SIG-M5 (cell line): ENCODE measurements around the gene TBL1X.

ENCODE experiments used
- DNase-seq: peaks from one replicate; lab custom pipeline; 2025; lab: John Stamatoyannopoulos, UW

Gene TBL1X

DNA sequence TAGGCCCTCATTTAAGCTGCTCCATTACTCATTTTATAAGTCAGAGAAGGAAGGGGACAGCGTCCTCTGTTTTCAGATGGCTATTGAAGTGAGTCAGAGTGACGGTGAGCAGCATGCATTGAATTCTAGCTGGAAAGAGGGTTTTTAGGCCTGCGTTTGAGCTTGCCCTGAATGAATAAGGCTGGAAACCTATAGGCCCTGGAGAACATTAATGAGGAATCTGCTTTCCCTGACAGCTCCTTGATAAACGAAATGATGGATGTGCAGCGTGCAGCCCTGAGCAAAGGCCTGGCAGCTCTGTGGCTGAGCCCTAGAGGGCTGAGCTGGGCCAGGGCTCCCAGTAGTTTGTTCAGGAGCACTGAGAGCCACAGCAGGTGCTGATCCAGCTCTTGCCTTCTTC is 33.4 kb downstream of the TBL1X start:
- DNase-seq, result no peak

DNA sequence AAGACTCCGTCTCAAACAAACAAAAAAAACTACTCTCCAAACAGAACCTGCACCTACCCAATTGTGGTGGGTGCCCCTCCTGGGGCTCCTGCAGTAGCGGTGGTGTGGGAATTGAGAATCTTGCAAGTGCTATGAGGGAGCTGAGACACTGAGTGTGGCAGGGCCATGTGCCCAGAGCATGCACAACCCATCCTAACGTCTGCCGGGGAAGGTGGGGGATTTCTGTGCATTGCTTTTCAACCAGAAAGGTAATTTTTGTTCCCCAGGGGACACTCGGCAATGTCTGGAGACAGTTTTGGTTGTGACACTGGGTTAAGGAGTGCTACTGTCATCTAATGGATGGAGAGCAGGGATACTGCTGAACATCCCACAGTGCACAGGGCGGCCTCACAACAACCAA is 35.7 kb downstream of the TBL1X start:
- DNase-seq, result no peak

DNA sequence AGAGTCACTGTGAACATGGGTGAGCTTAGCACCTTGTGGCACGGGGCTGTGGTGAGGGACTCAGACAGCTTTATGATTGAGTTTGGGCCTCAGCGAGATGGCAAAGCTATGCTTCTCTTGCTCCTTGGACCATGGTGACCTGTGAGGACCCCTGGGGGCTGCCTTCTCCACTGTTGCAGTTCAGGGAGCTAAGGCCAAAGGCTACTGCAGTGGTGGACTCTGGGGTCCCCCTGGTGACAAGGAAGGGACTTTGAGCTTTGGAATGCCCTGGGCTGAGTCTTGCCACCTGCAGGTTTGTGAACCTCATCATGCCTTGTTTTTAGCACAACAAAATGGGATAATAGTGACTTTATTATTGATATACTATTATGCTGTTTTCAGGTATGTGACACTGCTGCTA is 36.5 kb downstream of the TBL1X start:
- no peak for DNase-seq

DNA sequence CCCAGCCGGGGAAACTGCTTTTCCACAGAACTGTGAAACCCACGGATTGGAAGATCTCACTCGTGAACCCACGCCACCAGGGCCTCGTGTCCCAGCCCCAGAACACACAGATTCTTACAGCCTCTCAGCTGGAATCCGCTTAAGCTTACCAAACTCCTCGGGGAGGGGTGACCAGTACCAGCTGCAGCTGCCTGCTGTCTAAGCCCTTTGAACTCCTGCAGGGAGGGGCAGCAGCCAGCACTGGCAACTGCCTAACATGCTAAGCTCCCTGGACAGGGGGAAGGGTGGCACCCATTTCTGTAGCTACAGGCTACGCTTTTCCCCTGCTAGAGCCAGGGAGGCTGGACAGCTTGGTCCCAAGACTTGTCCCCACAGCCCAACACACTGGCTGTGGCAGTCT is 38.4 kb downstream of the TBL1X start:
- DNase-seq, result no peak

DNA sequence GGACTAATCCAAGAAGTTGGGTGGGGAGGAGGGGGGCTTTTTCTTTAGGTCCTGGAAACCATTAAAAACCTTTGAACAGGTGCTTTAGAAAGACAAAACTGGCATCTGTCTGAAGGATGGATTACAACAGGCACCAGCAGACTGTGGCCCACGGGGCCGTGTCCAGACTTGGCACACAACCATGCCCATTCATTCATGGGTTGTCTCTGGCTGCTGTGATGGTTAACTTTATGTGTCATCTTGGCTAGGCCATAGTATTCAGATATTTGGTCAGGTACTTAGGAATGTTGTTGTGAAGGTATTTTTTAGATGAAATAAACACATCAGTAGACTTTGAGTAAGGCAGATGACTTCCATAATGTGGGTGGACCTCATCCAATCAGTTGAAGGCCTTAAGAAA is 45.5 kb downstream of the TBL1X start:
- DNase-seq, result no peak

DNA sequence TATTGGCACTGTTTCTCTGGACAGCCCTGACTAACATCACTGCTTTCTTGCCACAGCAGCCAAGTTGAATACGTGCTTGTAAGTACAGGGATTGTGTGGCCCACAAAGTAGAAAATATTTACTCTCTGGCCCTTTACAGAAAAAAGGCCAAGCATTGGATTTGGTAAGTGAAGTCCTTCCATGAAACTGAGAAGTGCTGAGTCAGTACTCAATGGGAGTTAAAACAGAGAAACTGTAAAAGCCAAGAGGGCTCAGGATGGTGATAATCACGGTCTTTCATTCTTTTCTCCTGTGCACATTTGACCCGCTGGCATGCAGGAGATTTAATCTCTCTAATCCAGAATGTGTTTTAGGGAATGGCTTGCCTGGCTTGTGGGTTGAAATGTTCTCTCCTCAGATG is 46.1 kb downstream of the TBL1X start:
- no peak for DNase-seq

DNA sequence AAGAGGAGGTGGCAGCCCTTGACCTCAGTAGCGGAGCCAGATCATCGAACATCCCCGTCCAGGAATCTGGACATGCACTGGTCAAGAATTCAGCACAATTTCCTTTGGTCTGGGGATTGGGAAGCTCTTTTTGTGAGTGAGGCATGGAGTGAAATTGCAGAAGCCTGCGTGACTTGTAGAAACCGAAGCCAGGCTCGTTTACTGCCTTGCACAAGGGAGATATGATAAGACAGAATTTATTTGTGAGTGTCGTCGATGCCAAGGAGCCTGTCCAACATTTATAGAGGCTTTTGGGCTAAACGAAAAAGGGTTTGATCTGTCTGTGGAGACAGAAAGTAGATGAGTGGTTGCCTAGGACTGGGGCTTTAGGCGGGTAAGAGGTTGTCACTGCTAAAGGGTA is 50.6 kb downstream of the TBL1X start:
- no peak for DNase-seq

DNA sequence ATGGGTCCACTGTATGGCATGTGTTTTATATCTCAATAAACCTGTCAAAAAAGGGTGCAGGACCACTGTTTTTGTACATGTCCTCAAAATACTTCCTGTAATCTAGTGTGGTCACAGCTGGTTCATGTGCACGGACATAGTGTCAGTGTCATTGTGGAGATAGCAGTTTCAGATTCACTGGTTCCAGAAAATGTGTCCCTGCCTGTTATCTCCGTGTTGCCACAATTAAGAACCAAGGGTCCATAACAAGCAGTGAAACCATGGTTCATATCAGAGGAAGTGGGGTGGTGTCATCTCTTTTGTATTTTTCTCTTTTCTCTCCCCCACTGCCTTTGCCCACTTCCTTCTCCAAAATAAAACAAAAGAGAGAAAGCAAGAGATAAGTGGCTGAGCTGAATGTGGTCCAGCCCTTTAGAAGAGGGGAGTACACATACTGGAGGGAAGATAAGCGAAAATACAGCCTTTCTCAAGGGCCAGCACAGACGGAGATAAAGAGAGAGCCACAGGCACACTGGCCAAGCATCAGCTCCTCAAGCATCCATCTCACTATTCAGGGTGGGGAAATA is 51.2 kb downstream of the TBL1X start:
- no peak for DNase-seq

DNA sequence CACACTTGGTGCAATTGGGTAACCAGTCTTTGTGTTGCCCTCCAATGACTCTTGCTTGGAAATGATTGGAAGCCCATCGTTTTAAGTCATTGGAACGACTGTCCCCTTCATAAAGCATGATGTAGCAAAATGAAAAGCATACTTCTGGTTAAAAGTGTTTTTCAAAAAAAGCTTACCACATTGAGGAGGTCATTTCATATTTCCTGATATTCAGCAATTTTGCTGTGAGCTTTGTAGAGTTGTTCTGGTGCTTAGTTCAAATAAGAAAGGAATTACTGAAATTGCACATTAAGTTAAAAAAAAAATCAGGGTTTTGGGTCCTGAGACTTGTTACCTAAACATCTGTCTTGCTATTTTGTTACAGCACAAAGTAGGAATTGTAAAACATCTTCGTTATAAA is 51.8 kb downstream of the TBL1X start:
- DNase-seq, result no peak

DNA sequence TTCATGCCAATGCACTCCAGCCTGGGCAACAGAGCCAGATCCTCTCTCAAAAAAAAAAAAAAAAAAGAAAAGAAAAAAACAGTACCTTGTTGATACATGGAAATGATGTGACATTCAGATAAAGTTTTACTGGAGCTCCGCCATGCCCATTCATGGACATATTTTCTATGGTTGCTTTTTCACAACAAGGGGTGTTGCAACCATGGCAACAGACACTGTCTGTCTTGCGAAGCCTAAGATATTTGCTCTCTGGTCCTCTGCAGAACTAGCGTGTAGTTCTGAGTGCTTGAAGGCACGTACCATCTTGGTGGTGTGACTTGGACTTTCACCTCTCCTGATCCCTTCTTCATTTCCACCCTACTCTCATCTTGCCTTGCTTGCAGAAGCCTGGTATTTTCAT is 53.2 kb downstream of the TBL1X start:
- DNase-seq, result no peak

DNA sequence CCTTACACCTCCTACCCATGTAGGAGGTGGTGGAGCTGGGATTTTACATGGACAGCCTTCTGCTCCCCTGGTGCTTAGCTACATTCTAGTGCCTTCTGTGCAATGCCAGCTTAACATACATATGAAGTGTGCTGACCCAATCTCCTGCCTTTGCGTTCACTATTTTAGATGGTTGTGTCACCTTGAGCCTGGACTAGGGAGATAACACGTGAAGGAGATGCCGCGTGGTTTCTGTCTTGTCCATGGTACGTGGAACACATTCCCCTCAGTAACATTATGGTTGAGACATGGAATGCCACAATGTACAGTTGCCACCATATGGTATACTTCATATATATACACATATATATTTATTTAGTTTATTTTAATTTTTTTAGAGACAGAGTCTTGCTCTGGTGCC is 54.0 kb downstream of the TBL1X start:
- DNase-seq, result no peak

DNA sequence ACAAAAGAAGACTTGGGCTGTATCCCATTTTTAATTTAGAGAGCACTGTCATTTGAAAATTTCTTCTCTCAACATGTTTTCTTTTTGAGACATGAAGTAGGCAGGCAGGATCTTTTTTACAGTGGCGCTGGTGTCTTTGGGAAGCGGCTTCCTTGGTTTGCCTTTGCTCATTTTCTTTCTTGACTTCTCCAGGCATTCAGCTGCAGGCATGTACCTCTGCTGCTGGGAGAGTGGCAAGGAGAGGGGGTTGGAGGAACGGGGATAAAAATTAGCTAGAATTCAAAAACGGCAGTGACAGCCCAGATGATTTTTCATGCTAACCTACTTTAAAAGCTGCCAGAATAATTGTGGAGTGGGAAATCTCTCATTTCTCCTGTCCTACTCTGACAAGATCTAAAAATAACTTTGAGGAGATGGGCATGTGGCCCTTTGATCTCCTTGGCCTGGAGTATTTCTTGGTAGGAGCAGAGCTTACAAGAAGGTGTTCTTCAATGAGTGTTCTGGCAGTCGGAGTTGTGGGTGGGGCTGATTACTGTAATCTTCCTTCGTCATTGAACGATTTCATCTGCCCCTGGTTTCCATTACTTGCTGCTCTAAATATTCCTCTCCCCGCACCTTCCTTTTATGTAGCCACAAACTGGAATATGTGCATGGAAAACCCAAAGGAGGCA is 54.8 kb downstream of the TBL1X start:
- no peak for DNase-seq

DNA sequence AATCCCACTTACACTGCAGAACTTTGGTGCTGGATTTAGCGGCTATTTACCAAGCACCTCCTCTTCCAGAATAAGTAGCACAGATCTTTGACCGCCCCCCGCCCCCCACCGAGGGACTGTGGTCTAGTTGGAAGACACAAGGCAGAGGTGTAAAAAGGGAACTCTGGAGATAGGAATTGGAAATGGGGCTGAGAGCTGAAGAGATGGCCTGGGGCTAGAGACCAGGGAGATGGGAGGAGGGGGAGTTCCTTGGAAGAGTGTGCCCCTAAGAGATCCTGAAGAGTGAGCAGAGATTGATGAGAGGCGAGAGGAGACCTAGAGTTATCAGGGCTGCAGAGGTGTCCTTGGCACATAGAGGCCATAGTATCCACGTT is 55.3 kb downstream of the TBL1X start:
- DNase-seq, result no peak

DNA sequence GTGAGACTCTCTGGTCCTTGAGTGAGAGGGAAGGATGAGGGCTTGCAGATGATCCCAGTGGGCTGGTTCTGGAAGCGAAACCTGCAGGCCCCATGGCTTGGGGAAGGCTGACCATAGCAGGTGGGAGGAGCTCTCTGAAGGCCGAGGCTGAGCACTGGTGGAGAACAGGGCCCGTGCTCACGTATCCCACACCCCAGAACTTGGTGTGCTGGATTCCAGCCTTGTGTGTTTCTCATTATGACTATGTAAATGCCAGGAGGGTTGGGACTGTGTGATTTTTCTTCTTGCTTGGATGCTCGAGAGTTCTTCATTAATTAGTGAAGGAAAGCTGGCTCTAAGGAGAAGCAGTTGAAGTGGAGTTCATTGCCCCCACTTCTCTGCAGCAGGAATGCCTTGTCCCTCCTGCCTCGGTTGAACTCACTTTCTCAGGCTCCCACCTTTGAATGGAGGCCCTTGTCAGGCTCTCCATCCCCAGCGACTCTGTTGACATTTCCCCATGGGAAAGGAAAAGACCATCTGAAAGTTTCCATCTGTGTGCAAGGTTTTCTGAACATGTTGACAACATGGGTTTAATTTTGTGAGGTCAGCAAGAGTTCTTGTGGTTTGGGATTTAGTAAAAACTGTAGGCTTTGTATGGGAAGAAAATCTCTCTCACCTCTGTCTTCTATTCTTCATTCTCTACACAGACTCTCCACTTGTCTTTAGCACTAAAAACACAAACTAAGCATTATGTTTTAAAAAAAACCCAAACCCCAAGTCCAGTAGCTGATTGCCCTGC is 57.7 kb downstream of the TBL1X start:
- DNase-seq, result no peak

DNA sequence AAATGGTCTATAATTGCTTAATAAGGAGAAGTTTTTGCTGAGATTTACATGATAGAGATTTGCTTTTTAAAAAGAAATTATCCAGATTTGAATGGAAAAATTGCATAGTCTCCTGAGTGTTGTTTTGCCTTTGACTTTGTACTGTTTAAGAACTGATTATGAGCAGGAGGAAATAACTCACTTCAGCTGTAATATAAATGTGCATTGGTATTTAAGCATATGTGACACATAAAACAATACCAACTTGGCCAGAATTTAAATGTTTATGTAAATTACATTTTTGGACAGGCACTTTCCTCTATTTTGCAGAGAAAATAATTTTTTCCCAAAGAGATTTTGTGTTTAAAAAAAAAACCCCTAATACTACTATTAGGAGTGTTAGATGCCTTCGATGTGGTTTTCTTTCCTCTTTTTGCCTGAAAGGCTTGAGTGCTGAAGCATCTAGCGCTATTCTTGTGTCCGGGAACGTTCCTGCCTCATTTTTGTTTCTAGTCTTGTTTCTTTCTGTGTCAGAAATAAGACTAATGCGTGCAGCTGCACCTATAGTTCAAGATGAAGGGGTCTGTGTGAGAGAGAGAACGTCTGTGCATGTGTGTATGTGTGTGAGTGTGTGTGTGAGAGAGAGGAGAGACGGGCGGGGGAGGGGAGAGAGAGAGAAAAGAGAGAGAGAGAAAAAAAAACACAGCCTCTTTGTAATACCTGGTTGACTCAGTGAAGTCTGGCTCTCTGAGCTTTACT is 60.8 kb downstream of the TBL1X start:
- DNase-seq, result no peak

DNA sequence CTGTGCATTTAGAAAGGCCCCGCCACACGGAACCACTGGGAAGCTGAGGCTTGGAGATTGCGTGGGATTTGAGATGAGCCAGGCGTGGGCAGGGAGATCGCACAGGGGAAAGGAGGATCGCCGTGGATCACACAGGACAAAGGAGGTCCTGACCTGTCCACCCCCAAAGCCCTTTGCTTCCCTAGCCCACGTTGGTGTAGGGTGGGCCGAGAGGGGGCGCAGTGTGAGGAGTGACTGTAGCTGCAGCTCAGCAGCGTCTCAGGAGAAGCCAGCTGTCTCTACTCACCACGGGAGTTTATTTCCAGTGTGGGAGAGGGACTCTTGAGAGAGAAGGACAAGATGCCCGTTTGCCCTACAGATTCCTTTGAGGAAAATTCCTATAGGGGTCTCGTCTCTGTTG is 62.1 kb downstream of the TBL1X start:
- DNase-seq, result no peak

DNA sequence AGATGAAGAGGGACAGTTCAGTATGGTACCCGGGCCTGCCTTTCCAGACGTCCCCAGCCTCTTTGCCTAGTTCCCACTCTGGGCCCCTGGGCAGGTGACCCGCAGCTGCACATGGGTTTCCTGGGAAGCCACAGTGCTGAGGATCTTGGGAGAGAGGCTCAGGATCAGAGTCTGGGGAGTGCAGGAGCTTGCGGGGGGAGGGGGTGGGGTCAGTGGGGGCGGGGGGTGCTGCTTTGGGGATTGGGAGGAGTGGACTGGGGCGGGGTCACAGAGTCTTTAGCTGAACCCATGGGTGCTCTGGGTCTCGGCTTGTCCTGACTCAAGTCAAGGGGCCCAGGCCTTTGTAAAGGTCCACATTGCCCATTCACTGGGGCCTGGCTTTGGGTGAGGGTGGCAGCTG is 63.6 kb downstream of the TBL1X start:
- DNase-seq, result no peak

DNA sequence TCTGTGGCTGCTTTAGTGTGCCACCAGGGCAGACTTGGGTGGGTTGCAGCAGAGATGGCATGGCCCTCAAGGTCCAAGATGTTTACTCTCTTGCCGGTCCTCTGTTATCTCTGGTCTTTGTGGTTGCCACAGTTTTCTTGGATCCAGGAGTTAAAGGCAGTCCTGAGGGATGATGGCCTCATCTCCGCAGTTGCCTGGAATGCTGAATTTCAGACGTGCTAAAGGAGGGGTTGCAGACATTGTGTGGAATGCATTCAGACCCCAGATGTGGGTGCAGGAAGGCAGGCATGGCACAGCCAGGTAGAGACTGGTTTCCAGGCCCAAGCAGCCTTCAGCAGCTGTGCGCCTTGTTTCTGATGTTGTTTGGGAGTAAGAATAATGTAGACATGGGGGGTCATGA is 64.4 kb downstream of the TBL1X start:
- DNase-seq, result no peak

DNA sequence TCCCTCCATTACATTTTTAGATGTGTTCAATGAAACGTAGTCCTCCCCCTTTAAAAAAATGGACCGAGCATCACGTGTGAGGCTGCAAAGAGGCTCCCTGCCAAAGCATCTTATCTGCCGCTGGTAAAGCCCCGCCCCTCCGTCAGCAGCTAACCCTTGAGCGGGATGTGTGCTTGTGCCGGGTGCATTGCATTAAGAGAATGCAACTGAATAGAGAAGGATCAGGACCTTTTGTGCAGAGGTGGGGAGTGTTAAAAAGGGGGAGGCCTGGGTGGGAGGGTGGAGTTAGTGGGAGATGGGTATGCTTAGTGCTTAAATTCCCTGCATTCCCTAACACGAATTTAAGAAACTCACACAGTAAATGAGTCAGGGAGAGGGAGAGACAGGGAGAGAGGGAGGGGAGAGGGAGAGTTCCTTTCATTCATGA is 66.0 kb downstream of the TBL1X start:
- DNase-seq, result no peak

DNA sequence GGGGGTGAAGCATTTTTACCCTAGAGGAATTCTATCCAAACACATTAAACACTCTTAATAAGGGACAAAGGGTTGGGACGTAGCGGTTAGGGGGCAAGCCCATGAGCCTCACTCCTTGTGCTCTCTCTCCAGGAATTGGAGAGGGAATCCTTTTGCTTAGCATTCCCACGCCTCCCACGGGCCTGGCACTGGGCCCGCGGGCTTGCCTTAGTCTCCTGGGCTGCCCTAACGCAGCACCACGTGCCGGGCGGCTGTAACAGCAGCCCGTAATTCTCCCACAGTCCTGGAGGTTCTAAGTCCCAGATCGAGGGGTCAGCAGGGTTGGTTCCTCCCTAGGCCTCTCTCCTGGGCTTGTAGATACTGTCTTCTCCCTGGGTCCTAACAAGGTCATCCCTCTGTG is 67.5 kb downstream of the TBL1X start:
- DNase-seq, result no peak

DNA sequence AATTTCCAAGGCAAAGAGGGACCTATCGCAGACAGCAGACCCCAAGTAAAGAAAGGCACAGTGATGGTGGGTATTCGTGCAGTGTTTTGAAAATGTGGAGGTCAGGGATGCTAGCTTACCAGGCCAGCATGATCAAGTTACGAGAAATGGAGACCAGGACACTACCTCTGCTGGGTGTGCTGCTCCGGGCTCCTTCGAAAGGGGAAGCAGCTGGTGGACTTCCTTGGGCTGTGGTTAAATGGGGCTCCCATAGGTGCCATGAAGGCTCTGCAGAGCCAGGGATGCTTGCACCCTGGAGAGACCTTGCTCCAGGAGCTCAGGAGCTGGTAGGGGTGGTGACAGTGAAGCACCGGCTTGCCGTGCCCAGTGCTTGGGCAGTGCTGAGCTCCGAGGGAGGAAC is 68.8 kb downstream of the TBL1X start:
- DNase-seq, result no peak

DNA sequence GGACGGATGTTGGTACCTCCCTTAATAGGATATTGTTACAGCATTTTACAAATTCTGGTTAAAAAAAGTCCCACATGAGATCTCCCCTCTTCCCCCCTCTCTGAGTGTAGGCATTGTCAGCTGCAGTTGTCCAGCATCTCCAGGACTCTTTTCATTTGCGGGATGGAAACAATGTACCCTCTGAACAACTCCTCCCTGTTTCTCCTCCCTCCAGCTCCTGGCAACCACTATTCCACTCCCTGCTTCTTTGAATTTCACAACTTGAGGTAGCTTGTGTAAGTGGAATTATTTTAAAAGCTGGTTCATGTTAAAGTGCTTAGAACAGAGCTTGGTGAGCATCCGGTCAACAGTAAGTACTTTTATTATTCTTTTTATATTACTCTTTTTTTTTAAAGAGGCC is 69.8 kb downstream of the TBL1X start:
- no peak for DNase-seq

DNA sequence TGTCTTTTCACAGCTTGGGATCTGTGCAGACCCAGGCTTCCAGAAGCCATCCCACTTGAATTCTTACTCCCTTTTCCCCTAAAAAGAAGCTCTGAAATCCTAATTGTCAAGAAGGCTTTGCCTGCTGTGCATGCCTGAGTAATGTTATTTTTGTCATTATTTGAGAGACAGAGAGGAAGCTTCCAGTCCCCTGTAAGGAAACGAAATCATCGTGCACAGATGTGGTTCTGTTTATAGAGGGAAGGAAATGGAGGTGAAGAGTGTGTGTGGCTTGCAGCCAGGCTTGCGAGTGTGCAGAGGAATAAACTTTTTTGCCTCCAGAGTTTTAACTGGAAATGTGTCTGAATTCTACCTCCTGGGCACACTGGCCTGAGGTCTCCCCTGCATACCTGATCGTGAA is 70.2 kb downstream of the TBL1X start:
- no peak for DNase-seq
